ENCODE results near the gene CCSER2.

DNA sequence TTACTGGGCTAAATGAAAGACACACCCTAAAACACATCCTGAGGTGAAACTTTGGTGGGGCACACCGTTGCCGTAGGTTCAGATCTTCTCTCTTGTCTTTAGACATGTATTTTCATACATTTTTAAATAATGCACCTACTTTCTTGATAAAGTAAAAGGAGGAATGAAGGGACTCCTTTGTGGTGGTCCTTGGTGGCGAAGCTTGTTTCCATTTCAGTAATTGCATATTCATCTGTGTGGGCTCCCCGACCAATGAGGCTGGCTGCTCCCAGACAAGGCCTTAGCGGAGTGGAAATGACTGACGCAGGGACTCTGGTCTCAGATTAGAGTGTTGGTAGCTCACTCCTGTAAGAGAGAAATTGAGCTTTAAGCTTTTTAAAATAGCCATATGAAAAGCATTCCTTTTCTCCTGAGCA is 815 bp downstream of the CCSER2 start:
- no peak for TF ChIP-seq EZH2 (IDR thresholded peaks at IDR 0.05; ENCODE audit: borderline replicate concordance, insufficient read depth, low read depth, low read length, poor library complexity, severe bottlenecking)
- TF ChIP-seq, protein P1, sequence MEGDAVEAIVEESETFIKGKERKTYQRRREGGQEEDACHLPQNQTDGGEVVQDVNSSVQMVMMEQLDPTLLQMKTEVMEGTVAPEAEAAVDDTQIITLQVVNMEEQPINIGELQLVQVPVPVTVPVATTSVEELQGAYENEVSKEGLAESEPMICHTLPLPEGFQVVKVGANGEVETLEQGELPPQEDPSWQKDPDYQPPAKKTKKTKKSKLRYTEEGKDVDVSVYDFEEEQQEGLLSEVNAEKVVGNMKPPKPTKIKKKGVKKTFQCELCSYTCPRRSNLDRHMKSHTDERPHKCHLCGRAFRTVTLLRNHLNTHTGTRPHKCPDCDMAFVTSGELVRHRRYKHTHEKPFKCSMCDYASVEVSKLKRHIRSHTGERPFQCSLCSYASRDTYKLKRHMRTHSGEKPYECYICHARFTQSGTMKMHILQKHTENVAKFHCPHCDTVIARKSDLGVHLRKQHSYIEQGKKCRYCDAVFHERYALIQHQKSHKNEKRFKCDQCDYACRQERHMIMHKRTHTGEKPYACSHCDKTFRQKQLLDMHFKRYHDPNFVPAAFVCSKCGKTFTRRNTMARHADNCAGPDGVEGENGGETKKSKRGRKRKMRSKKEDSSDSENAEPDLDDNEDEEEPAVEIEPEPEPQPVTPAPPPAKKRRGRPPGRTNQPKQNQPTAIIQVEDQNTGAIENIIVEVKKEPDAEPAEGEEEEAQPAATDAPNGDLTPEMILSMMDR (IDR thresholded peaks at IDR 0.05): no peak
